Measurements from ENCODE around the gene OPA3.

Gene OPA3

DNA sequence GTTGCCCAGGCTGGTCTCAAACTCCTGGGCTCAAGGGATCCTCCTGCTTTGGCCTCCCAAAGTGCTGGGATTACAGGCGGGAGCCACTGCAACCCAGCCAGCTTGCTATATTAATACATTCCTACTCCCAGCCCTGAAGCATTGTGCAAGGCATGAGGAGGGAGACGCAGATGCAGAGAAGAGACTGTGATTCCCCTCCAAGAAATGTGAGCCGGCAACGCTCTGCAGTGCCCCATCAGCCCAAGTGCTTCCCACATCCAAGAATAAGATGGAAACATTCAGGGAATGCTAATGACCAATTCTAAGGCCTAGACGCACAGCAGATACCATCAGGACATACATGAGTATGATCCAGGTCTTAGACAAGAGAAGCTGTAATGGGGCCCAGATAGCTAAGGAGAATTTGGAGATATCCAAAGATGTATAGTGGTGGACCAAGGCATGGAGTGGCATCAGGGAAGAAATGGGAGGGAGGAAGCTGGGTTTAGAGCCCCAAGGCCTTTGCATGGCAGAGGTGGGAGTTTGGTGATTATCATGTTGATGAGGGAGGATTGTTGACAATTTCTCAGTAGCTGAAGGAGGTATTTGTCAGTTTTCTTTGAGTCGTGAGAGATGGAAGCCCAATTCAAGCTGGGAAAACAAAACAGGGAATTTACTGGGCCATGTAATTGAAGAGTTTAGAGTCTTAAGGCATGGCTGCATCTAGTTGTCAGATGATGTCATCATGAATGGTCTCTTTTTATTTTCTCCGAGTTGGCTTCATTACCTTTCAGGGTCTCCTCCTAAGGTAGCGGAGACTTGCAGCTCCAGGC is 83.5 kb downstream of the OPA3 start:
- DNase-seq = no peak

DNA sequence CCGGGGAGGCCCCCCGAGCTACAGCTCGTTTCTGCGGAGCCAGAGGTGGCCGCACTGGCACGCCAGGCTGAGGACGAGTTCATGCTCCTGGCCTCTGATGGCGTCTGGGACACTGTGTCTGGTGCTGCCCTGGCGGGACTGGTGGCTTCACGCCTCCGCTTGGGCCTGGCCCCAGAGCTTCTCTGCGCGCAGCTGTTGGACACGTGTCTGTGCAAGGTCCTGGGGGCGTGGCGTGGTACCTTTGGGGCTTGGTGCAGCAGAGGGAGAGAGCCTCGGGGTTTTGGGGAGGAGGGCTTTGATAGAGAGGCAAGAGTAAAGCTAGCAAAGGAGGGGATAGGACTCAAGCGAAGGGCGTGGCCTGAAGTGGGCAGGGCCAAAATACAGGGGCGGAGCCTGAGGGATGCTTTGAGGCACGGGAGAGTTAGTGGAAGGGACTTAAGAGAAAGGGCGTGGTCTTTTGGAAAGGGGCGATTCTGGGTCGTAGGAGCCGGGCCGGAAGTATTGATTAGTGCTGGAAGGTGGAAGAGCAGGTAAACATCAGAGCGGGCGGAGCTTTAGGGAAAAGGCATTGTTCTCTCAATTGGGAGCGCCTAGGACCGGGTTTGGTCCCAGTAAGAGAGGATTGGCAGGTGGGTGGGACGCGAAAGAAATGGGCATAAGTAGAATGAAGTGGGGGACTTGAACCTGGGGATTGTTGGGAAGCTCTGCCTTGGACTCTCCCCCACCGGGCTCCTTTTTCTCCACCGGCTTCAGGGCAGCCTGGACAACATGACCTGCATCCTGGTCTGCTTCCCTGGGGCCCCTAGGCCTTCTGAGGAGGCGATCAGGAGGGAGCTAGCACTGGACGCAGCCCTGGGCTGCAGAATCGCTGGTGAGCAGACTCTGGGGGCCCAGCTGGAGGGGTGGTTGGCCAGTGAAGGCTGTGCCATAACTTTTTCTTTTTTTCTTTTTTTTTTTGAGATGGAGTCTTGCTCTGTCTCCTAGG is 85.1 kb downstream of the OPA3 start:
- peak; percentile 49 to 68 for DNase-seq

DNA sequence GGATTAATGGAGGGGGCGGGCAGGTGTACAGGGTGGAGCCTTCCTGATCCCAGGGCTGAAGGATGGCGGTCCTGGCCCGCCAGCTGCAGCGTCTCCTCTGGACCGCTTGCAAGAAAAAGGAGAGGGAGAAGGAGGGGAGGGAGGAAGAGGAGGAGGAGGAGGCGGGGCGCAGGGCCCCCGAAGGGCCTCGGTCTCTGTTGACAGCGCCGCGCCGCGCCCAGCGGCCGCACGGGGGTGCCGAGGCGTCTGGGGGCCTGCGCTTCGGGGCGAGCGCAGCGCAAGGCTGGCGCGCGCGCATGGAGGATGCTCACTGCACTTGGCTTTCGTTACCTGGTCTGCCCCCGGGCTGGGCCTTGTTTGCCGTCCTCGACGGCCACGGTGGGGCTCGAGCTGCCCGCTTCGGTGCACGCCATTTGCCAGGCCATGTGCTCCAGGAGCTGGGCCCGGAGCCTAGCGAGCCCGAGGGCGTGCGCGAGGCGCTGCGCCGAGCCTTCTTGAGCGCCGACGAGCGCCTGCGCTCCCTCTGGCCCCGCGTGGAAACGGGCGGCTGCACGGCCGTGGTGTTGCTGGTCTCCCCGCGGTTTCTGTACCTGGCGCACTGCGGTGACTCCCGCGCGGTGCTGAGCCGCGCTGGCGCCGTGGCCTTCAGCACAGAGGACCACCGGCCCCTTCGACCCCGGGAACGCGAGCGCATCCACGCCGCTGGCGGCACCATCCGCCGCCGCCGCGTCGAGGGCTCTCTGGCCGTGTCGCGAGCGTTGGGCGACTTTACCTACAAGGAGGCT is 86.0 kb downstream of the OPA3 start, which contains the start of gene PPM1N:
Gene PPM1N, plus strand, starts transcription at position 33 of the 785 bp plus-strand sequence. Its CDS starts 30 bp downstream, at position 63.
- DNase-seq = peak; percentile 61 to 64

DNA sequence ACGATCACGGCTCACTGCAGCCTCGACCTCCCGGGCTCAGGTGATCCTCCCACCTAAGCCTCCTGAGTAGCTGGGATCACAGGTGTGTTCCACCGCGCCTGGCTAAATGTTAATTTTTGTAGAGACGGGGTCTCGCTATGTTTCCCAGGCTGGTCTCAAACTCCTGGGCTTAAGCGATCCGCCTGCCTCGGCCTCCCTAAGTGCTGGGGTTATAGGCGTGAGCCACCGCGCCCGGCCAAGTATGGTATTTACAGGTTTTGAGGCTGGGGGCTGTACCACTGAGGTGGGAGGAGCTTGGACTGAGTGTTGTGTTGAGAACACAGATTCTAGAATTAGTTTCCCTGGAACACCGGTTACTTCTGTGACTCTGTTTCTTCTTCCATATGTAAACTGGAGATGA is 86.8 kb downstream of the OPA3 start:
- no peak for DNase-seq

DNA sequence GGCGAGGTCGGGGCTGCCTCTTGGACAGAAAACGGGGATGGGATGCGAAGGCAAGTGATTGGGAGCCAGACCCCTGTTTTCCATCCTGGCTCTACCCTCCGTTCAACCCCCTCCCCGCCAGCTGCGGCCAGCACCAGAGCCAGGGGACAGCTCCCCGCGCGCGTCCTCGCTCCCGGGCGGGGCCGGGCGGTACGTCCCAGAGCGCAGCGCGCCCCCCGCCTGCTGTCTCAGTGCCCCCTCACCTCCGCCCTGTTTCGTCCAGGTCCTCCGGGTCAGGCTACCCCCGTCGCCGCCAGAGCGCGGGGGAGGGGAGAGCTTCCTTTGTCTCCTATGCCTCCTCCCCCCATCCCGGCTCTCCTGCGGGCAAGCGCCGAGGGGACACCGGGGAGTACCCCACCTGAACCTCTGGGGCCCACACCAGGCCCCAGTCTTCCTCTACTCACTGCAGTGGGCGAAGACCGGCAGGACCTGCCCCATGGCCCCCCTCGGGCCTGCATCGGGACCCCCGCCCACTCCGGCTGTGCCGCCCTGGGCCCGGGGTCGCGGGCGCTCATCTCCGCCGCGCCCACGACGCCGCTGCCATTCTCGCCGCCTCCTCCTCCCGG is 88.2 kb downstream of the OPA3 start:
- DNase-seq = peak in 1 of 2 donors; percentile 42

DNA sequence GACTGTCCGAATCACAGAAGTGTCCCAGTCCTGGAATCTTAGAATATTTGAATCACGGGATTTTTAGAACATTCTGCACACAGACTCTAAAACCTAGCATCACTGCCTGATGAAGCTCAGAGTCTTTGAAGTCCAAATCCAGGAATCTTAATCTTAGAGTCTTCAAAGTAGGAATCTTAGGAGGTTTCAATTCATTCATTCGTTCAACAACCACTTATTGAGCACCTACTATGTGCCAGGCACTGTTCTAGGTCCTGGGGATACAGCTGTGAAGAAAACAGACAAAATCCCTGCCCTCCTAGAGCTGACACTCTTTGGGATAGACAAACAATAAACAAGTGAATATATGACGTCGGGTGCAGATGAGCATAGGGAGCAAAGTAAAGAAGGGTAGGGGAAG is 89.4 kb downstream of the OPA3 start:
- DNase-seq = no peak

DNA sequence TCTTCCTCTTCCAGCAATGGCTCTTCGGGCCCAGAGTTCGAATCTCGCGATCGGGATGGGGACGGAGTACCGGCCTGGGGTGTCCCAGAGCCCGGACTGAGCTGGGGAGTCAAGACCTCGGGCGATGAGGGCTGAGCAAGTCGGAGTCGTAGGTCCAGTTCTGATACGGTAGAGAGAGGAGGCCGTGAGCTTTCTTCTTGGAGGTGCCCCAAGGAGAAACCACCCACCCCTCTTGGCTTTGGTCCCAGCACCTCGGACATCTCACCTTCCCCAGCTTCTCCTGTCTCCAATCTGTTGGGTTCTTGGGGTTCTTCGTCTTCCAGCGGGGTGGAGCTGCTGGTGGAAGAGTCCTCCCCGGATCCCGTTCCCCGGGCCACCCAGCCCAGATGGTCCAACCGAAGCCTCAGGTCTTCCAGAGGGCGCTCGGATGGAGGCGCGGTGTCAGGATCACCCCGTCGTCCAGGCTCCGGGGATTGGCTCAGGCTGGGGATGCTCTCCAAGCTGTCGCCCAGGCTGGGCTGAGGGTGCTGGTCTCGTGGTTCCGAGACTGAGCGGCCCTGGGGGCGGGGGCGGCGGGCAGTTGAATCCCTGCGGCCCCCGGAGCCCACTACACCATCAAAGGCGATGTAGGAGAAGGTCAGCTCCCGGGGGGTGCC is 90.2 kb downstream of the OPA3 start:
- no peak for DNase-seq

DNA sequence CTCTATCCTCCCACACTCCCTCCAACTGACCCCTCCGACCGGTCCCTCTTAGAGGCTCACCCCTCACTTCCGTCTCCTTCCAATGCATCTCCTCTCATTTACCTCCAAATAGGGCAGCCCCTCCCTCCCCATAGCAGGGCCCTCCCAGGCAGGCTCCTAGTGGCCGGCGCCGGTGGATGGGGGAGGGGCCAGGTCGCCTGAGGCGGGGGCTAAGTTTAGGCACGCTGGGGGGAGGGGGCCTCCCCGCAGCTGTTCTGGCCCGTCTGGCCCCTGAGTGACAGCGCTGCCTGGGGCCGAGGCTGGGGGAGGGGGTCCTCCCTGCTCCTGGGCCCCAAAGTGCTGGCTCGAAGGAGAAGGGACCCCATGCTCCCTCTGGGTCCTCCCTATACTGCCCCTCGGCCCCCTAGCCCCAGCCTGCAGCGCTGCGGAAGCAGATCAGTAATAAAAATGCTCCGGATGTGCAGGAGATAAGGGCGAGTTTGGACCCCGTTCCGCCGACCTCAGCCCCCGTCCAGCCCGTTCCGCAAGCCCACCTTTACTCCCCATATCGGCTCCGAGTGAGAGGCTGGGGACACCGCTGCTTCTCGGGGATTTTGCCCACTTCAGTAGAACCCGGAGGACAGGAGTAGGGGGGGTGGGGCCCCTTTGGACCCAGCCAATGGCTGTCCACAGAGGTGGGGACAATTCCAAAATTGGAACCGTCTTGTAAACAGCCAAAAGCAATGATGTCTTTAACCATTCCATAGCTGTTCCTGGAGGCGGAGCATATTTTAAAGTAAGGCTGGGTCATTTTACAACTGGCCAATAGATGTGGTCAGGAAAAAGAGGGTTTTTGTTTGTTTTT is 91.8 kb downstream of the OPA3 start:
- DNase-seq = no peak

DNA sequence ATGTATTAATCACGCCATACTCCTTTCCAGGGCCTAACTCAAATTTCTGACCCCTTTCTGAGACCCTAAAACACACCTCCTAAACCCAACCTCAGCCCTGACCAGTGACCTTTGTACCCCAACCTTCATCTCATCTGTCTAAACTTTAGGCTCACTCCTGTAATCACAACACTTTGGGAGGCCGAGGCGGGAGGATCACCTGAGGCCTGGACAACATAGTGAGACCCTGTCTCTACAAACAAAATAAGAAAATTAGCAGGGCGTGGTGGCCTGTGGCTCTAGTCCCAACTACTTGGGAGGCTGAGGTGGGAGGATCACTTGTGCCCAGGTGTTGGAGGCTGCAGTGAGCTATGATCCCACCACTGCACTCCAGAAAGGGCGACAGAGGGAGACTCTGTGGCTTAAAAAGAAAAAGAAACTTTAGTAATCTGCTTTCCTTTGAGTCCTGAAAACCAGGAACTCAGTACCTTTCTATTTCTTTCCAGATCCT is 92.4 kb downstream of the OPA3 start:
- no peak for DNase-seq

DNA sequence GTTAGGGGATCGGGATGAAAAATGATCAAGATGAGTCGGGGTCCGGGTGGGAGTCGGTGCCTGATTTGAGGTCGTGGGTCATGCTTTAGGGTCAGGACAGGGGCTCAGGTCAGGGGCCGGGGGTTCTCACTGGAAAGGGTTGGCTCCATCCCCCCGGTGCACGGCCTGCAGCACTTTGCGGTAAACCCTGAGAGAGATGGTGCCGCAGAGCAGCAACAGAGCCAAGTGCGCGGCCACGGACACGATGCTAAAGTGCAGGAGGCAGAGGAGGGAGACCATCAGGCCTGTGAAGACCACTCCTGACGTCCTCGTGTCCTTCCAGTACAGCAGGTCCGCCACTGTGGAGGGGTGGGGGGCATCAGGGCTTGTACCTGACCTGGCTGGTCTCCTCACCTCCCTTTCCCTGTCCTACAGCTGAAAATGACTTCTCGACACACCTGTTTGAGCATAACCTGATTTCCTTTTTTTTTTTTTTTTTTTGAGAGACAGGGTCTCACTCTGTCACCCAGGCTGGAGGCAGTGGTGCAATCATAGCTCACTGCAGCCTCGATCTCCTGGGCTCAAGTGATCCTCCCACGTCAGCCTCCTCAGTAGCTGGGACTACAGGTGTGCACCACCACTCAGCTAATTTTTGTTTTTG is 95.3 kb downstream of the OPA3 start:
- no peak for DNase-seq

DNA sequence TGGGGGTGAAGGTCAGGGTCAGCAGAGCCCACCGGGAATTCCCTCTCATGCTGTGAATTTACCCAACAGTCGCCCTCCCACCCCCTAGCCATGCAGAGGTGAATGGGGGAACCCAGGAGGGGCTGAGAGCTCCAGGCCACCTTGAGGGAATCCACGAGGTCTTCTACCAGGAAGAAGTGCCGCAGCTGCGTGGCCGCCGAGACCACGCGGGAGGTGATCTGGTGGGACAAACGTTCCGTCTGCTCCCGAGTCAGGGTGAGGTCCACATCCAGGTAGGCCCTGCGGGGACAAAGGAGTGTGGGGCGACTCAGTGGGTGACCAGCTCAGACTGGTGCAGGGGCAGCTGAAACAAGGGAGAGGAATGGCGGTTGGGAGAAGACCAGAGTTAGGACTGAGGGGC is 95.9 kb downstream of the OPA3 start:
- DNase-seq = no peak

DNA sequence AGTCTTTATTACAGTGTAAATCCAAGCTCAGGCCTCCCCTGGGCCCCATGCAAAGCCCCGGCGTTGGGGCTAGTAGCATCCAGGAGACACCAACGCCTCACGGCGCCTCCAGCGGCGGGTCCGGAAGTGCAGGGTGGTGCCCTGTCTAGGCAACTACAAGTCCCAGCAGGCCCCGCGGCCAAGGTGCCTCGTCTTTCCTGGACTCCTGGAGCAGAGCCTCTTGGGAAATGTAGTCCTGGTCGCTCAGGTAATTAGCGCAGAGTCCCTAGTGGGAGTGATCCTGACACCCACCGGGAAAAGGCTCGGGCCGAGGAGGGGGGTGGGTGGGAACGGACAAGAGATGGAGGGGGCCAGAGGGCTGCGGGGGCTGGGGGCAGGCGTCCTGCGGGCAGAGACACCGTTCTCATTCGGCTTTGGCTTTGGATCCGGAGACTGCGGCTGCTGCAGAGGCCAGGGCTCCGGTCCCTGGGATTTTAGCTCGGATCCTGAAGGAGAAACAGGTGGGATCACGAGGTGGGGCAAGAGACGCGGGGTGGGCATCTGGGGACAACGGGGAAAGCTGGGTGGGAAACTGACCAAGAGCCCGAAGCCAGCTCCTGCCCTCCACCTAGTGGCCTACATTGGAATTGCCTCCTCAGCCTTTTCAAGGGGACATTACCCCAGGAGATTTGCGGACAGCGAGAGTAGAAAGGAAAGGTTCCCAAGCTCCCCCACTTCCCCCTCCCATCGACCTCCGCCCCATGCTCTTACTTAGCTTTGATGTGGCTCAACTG is 99.1 kb downstream of the OPA3 start:
- DNase-seq = peak; percentile 98

DNA sequence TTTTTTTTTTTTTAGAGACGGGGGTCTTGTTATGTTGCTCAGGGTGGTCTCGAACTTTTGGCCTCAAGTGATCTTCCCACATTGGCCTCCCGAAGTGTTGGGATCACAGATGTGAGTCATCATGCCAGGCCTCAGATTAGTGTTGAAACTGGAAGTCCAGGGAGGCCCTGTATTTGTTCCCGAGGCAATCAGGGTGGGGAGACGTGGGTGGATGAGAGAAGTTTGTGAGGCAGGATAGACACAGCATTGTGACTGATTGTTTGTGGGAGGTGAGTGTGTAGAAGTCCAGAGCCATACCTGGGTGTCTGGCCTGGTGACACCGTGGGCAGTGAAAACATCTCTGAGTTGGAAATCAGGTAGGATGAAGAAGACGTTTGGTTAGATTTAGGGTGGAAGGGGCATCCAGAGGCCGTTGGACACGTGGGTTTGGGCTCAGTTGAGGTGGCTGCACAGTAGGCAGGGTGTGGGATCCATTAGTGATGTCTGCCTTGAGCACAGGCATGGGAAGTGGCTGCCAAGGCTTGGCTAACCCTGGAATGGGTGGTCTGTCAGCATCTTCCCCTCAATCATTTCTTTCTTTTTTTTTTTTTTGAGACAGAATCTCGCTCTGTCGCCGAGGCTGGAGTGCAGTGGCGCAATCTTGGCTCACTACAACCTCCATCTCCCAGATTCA is 100.2 kb downstream of the OPA3 start:
- no peak for DNase-seq

DNA sequence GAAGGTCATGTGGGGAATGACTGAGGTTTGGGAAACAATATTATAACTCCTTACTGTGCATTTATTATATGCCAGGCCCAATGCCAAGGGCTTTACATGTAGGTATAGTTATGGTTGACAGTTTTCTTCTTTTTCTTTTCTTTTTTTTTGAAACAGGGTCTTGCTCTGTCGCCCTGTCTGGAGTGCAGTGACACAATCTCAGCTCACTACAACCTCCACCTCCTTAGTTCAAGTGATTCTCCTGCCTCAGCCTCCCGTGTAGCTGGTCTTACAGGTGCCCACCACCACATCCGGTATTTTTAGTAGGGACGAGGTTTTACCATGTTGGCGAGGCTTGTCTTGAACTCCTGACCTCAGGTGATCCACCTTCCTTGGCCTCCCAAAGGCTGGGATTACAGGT is 101.6 kb downstream of the OPA3 start:
- no peak for DNase-seq

DNA sequence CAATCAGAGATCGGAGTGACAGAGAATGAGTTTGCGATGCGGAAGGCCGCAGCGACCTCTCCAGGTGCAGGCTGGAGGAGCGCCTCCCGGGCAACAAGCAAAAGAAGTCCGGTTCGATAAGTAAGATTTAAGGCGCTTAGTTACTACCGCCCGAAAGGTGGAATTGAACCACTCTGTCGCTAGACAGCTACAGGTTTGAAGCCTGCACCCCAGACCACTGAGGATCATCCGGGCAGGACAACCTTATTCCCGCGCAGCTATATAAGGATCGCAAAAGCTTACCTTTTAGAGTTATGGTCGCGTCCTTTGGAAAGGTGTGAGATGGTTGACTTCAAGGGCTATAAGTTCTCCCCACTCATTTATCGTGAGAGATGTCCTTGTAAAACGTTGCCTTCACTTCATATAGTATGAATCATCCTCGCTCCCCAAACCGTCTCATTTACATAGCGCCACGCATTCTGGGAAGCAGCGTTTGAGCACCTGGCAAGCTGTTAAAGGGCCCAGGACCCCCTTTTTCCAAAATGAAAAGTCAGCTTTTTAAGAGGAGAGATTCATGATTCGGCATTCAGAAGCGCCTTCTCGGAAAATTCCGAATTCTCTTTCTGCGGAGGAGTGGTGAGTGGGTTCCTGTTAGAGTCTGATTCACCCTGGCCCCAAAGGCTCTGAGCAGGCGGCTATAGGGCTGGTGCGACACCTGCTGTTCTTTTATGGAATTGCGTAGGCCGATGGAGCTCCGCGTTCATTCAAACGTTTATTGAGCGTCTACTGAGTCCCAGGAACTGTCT is 106.0 kb downstream of the OPA3 start:
- peak; percentile 86 to 94 for DNase-seq

DNA sequence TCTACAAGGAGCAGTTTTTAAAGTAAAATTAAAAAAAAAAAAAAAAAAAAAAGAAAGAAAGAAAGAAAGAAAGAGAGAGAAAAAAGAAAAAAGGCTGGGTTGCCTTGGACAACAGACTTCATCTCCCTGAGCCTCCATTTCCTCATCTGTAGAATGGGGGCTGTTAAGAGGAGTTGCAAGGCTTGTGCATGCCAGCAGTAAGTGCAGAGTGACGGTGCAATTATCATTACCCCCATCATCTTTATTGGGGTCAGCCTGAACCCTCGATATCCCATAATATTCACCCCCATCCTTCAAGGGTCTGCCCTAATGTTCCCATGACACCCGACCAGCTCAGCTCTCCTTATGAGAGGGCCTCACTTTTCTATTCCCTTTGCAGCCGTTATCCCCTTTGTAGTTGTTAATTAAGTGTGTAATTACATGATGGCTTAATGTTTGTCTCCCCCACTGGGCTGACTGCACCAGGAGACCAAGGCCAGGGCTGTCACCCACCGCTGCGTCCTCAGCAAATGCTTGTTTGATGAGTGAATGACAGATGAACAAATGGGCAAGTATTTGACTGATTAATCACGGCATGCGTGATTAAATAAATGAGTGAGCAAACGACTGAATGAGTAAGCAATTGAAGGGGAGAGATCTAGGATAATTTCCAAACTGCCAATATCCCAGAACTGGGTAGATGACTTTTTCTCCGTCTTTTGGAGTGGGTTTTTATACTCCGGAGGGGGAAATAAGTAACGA is 106.7 kb downstream of the OPA3 start:
- no peak for DNase-seq

All from activated CD4-positive, alpha-beta T cell treated with anti-CD3 and anti-CD28 coated beads for 4 hours (primary cell).